Measurements from ENCODE around the gene LYPLA2. TPM values are rescaled to one million over a fixed set of nuclear protein-coding genes. Genes with fewer than 3 reads are reported as not detected.

LYPLA2 gene
- total RNA-seq, 6 experiments from 2014 or later, result 28.1 to 69.8 (median 32.6) TPM

DNA sequence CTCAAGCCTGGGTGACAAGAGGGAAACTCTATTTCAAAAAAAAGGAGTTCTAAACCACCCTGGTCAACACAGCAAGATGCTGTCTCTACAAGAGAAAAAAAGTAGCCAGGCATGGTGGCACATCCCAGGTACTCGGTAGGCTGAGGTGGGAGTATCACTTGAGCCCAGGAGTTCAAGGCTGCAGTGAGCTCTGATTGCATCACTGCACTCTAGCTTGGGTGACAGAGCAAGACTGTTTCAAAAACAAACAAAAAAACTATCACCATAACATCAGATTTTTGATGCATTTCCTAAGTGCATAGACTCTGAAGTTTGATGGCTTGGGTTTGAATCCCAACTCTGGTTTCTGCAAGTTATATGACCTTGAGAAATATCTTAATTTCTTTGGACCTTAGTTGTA is 38.0 kb upstream of the LYPLA2 start:
- no peak for DNase-seq
- H3K27me3 ChIP-seq, result no peaks in the 10 kb centered on the region
- no peaks in the 10 kb centered on the region for H3K9me3 ChIP-seq
- WGBS (ENCODE audit: insufficient coverage, low coverage, low lambda C conversion rate, missing lambda C conversion rate), result 33% methylated on average over 1 of the region's 1 CpG
- H3K4me3 ChIP-seq, result no peak overlapping the region
- peak in 2 of 4 donors; percentile 9 to 35 for ATAC-seq
- peaks cover 0 to 9% (median 0%) of the 10 kb centered on the region in 4 donors for H3K4me1 ChIP-seq
- TF ChIP-seq POLR2A (IDR thresholded peaks at IDR 0.05), result no peak
- TF ChIP-seq, protein P1, sequence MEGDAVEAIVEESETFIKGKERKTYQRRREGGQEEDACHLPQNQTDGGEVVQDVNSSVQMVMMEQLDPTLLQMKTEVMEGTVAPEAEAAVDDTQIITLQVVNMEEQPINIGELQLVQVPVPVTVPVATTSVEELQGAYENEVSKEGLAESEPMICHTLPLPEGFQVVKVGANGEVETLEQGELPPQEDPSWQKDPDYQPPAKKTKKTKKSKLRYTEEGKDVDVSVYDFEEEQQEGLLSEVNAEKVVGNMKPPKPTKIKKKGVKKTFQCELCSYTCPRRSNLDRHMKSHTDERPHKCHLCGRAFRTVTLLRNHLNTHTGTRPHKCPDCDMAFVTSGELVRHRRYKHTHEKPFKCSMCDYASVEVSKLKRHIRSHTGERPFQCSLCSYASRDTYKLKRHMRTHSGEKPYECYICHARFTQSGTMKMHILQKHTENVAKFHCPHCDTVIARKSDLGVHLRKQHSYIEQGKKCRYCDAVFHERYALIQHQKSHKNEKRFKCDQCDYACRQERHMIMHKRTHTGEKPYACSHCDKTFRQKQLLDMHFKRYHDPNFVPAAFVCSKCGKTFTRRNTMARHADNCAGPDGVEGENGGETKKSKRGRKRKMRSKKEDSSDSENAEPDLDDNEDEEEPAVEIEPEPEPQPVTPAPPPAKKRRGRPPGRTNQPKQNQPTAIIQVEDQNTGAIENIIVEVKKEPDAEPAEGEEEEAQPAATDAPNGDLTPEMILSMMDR (IDR thresholded peaks at IDR 0.05), result no peak
- H3K36me3 ChIP-seq, result peaks cover 23 to 87% (median 56%) of the 10 kb centered on the region in 4 donors
- intact Hi-C loops (cut with DNase I), result loop anchor here in 1 of 2 donors (10.0 kb wide), 1 partner anchor 58 kb away; the partner anchor contains the start of gene RPL11
- H3K27ac ChIP-seq, result no peak overlapping the region

DNA sequence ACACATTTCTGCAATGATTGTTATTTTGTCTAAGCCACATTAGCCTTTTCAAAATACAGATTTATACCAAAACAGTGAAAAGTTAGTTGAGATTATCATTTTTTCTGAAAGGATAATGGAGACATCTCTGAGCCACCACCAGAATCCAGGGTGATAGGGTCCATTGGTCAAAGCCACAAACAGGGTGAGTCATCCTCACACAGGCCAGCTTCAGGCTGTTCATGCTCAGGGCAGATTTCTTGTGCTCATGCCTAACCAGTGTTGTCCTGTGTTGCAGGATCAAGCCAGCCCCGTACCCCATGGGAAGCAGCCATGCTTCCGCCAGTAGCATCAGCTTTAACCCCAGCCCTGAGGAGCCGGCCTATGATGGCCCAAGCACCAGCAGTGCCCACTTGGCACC is 34.3 kb upstream of the LYPLA2 start:
- WGBS (ENCODE audit: insufficient coverage, low coverage, low lambda C conversion rate, missing lambda C conversion rate), result 100% methylated on average over 1 of the region's 3 CpGs
- intact Hi-C loops (cut with DNase I), result loop anchor here in 1 of 2 donors (10.0 kb wide), 1 partner anchor 62 kb away; the partner anchor contains the start of gene RPL11
- no peak overlapping the region for H3K4me3 ChIP-seq
- DNase-seq (no peak), ATAC-seq (peak in 2 of 4 donors; percentile 12 to 80)
- no peak overlapping the region for H3K27ac ChIP-seq
- H3K36me3 ChIP-seq, result peaks cover 30 to 94% (median 66%) of the 10 kb centered on the region in 4 donors
- no peaks in the 10 kb centered on the region for H3K9me3 ChIP-seq
- TF ChIP-seq, protein P1 (IDR thresholded peaks at IDR 0.05), result no peak
- TF ChIP-seq POLR2A (IDR thresholded peaks at IDR 0.05), result no peak
- peaks cover 0 to 6% (median under 1%) of the 10 kb centered on the region in 4 donors for H3K4me1 ChIP-seq
- no peaks in the 10 kb centered on the region for H3K27me3 ChIP-seq

DNA sequence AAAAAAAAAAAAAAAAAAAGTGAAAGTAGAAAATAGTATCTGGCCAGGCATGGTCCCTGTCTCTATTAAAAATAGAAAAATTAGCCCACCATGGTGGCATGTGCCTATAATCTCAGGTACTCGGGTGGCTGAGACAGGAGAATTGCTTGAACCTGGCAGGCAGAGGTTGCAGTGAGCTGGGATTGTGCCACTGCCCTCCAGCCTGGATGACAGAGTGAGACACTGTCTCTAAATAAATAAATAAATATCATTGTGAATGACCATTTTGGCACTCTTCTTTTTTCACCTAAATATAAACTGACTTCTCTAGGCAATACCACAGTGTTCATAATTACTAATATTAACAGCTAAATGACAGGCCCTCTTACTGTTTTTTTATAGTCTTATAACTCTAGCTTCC is 33.1 kb upstream of the LYPLA2 start:
- no peak for TF ChIP-seq POLR2A (IDR thresholded peaks at IDR 0.05)
- TF ChIP-seq, protein P1 (IDR thresholded peaks at IDR 0.05), result no peak
- H3K27me3 ChIP-seq, result no peaks in the 10 kb centered on the region
- peaks cover 0 to 12% (median 3%) of the 10 kb centered on the region in 4 donors for H3K4me1 ChIP-seq
- ATAC-seq, result no peak
- no peak overlapping the region for H3K27ac ChIP-seq
- no peak overlapping the region for H3K4me3 ChIP-seq
- WGBS (ENCODE audit: insufficient coverage, low coverage, low lambda C conversion rate, missing lambda C conversion rate), result 75% methylated on average over 1 of the region's 1 CpG
- intact Hi-C loops (cut with DNase I), result loop anchor here in 1 of 2 donors (10.0 kb wide), 1 partner anchor 63 kb away; the partner anchor contains the start of gene RPL11
- DNase-seq, result no peak
- H3K36me3 ChIP-seq, result peaks cover 30 to 83% (median 58%) of the 10 kb centered on the region in 4 donors
- H3K9me3 ChIP-seq, result no peaks in the 10 kb centered on the region

DNA sequence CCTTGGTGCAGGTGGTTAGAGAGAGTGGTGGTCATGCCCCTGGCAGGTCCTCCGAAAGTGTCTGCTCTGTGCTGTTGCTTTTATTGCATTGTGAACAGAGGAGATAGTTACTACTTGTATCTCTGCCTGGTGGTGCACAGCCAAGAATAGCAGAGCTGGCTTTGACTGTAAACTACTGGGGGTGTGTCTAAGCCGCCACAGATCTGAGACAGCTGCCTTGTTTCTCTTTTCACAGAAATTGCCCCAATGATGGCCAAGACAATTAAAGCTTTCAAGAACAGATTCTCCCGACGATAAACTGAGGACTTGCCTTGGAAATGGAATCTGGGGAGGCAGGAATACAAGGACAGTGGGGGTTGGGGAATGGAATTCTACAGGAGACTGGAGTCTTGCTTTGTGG is 31.7 kb upstream of the LYPLA2 start:
- no peak overlapping the region for H3K27ac ChIP-seq

More for the DNA sequence above, 31.7 kb upstream of the LYPLA2 start:
- DNase-seq, result no peak
- Histone ChIP-seq H3K4me3 (no peak overlapping the region), H3K36me3 (peaks cover 16 to 68% (median 49%) of the 10 kb centered on the region in 4 donors), H3K4me1 (peaks cover 0 to 22% (median 8%) of the 10 kb centered on the region in 4 donors), H3K9me3 (no peaks in the 10 kb centered on the region), H3K27me3 (no peaks in the 10 kb centered on the region)
- TF ChIP-seq, protein P1 (IDR thresholded peaks at IDR 0.05), result no peak
- no peak for TF ChIP-seq POLR2A (IDR thresholded peaks at IDR 0.05)
- no peak for ATAC-seq
- 76% methylated on average over 3 of the region's 4 CpGs for WGBS (ENCODE audit: insufficient coverage, low coverage, low lambda C conversion rate, missing lambda C conversion rate)
- intact Hi-C loops (cut with DNase I), result loop anchor here in 1 of 2 donors (10.0 kb wide), 1 partner anchor 64 kb away; the partner anchor contains the start of gene RPL11

Data from right lobe of liver (tissue), 6 donors.